Gastrocnemius medialis (tissue), 4 donors: Measurements from ENCODE around the gene EHBP1L1.

Experiments
- POLR2A ChIP-seq, 2 donors: fragments of 450-650 bp; IDR thresholded peaks; one replicate each; pipeline ENCODE4 v1.6.1; 2017; ENCODE audit warnings: antibody characterized with exemption in 2 of 2, mild to moderate bottlenecking in 2 of 2, moderate library complexity in 2 of 2
- TF ChIP-seq, protein P1 (sequence below), 5 experiments: fragments of 450-650 bp in 3 of 5; fragments of 200-600 bp in 2 of 5; sonication (generic) in 2 of 5; IDR thresholded peaks in 4 of 5; conservative IDR thresholded peaks in 1 of 5; 1 replicate in 4 of 5; 2 replicates in 1 of 5; pipeline ENCODE4 v1.5.1; 2016 to 2019; ENCODE audit warnings: antibody characterized with exemption in 5 of 5, mild to moderate bottlenecking in 3 of 5, moderate library complexity in 3 of 5

DNA sequence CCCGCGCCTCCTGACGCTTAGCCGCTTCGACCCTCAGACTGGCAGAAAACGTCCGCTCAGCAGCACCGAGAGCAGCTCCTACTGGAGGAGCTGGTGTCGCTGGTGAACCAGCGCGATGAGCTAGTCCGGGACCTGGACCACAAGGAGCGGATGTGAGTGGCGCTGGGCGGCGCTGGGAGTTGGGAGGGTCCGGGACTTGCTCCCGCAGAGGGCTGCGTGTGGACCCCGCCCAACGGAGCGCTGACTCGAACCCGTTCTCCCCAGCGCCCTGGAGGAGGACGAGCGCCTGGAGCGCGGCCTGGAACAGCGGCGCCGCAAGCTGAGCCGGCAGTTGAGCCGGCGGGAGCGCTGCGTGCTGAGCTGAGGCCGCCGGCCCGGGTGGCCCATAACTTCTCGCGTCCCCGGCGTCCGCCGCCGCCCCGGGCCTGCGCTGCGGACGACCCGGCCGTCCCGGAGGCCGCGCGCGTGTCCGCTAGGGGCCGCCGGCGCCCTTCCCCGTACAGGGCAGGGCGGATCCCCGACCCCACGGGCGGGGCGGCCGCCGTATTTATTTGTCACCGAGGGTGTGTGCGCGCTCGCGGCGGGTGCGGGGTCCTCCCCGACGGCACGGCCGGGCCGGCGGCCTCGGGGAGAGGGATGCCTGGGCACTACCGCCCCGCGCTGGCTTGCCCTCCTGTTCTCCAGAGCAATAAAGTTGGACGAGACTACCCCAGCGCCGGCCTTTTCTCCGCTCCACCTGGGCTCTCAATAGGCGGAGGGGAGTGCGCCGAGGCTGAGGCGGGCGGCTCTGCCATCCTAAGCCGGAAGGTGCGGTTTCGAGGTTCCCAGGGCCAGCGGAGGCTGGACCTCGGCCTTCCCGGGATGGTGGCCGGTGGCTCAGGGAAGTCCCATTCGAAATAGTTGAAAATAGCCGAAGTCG lies 16.3 kb downstream of the EHBP1L1 start:
- TF ChIP-seq, protein P1, sequence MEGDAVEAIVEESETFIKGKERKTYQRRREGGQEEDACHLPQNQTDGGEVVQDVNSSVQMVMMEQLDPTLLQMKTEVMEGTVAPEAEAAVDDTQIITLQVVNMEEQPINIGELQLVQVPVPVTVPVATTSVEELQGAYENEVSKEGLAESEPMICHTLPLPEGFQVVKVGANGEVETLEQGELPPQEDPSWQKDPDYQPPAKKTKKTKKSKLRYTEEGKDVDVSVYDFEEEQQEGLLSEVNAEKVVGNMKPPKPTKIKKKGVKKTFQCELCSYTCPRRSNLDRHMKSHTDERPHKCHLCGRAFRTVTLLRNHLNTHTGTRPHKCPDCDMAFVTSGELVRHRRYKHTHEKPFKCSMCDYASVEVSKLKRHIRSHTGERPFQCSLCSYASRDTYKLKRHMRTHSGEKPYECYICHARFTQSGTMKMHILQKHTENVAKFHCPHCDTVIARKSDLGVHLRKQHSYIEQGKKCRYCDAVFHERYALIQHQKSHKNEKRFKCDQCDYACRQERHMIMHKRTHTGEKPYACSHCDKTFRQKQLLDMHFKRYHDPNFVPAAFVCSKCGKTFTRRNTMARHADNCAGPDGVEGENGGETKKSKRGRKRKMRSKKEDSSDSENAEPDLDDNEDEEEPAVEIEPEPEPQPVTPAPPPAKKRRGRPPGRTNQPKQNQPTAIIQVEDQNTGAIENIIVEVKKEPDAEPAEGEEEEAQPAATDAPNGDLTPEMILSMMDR (IDR thresholded peaks at IDR 0.05 in 4 of 5, conservative IDR thresholded peaks at IDR 0.05 in 1 of 5), result peak in 1 of 5 experiments; percentile 30
- no peak for TF ChIP-seq POLR2A (IDR thresholded peaks at IDR 0.05)
